ENCODE data around the gene CNTRL. TPM values are rescaled to one million over a fixed set of nuclear protein-coding genes. Genes with fewer than 3 reads are reported as not detected.

The CNTRL gene
- total RNA-seq, 6 experiments from 2014 or later = 3.8 to 10.4 (median 8.8) TPM

DNA sequence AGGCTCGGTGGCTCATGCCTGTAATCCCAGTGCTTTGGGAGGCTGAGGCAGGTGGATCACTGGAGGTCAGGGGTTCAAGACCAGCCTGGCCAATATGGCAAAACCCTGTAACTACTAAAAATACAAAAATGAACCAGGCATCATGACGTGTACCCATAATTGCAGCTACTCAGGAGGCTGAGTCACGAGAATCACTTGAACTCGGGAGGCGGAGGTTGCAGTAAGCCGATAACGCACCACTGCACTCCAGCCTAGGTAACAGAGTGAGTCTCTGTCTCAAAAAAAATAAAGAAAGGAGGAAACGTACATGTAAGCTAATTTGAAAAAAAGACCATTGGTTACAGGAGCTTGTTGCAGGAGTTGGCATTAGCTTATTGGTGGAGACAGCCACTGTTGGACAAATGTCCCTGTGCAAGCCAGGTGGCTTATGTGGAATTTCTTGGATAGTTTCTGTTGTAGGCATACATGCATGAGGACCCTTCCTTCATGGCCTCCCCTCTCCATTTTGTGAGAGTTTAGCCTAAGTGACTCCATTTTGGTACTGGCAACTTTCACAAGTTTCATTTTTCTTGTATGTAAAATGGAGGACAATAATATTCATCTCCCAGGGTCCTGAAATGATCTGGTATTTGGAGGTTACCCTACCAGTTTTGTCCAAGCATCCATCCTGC is 143.7 kb downstream of the CNTRL start:
- Mint-ChIP-seq H3K4me1 (ENCODE audit: low read depth) (peaks cover 33% of the 10 kb centered on the region), H3K9me3 (no peaks in the 10 kb centered on the region)
- DNase-seq = no peak

DNA sequence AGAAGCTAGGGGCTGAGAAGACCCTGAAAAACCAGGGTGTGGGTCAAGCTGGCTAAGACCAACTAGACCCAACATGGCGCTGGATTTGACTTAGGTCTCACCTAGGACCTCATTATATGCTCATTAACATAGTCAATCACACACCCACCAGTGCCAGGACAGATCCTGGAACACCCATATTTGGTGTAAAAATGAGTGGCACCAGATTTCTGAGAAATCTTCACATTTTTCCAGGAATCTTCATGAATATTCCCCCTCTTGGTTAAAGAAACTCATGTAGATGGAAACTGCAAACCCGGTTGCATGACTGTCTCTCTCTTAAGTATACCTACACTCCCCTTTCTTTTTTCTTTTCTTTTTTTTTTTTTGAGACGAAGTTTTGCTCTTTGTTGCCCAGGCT is 144.8 kb downstream of the CNTRL start:
- H3K4me1 Mint-ChIP-seq (ENCODE audit: low read depth) = peaks cover 26% of the 10 kb centered on the region
- TF ChIP-seq, protein P1, sequence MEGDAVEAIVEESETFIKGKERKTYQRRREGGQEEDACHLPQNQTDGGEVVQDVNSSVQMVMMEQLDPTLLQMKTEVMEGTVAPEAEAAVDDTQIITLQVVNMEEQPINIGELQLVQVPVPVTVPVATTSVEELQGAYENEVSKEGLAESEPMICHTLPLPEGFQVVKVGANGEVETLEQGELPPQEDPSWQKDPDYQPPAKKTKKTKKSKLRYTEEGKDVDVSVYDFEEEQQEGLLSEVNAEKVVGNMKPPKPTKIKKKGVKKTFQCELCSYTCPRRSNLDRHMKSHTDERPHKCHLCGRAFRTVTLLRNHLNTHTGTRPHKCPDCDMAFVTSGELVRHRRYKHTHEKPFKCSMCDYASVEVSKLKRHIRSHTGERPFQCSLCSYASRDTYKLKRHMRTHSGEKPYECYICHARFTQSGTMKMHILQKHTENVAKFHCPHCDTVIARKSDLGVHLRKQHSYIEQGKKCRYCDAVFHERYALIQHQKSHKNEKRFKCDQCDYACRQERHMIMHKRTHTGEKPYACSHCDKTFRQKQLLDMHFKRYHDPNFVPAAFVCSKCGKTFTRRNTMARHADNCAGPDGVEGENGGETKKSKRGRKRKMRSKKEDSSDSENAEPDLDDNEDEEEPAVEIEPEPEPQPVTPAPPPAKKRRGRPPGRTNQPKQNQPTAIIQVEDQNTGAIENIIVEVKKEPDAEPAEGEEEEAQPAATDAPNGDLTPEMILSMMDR (IDR thresholded peaks at IDR 0.05) = no peak
- H3K27me3 Mint-ChIP-seq (ENCODE audit: insufficient read depth) = no peaks in the 10 kb centered on the region; the same call in 1 of the 2 replicates
- H3K4me3 Mint-ChIP-seq = no peak overlapping the region
- no peaks in the 10 kb centered on the region for H3K36me3 Mint-ChIP-seq (ENCODE audit: low read depth)
- DNase-seq = no peak
- H3K27ac Mint-ChIP-seq = no peak overlapping the region
- H3K9me3 Mint-ChIP-seq = no peaks in the 10 kb centered on the region

More for the DNA sequence above, 143.7 kb downstream of the CNTRL start:
- H3K4me3 Mint-ChIP-seq = no peak overlapping the region
- H3K27me3 Mint-ChIP-seq (ENCODE audit: insufficient read depth) = no peaks in the 10 kb centered on the region; the same call in 1 of the 2 replicates
- peak overlapping the region; percentile 9; the same call in 1 of the 2 replicates for H3K27ac Mint-ChIP-seq
- TF ChIP-seq, protein P1 (IDR thresholded peaks at IDR 0.05) = no peak
- H3K36me3 Mint-ChIP-seq (ENCODE audit: low read depth) = no peaks in the 10 kb centered on the region

DNA sequence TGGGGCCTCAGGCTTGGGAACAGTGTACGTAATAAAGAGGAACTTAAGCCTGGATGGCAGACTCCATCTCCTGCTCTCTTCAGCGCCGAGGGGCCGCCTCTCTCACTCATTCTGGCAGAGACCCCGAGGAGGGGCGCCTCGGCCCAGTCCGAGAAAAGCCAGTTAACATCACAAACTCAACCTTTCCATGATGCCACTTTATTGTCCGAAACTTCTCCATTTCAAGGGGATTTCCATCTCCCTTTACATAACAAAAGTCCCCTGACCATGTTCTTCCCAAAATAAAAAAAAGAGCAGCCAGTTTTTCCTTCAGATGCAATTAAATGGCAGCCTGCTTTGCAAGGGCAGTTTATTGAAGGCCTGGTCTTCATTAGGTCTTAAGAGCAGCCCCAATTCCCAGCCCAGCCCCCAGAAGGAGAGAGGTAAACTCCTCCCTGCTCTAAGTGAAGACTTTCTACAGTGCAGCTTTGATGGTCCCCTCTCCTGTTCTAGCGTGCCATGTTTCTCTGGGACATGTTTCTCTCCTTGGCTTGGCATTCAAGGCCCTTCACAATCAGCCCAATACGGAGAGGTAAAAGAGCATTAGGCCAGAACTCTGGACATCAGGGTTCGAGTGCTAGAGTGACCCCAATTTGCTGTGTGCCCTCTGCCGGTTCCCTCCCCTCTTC is 146.4 kb downstream of the CNTRL start:
- Mint-ChIP-seq H3K36me3 (ENCODE audit: low read depth) (no peaks in the 10 kb centered on the region), H3K4me3 (no peak overlapping the region), H3K27ac (no peak overlapping the region), H3K4me1 (ENCODE audit: low read depth) (peaks cover 36% of the 10 kb centered on the region), H3K9me3 (no peaks in the 10 kb centered on the region), H3K27me3 (ENCODE audit: insufficient read depth) (no peaks in the 10 kb centered on the region; the same call in 1 of the 2 replicates)
- TF ChIP-seq, protein P1 (IDR thresholded peaks at IDR 0.05) = no peak
- no peak for DNase-seq

DNA sequence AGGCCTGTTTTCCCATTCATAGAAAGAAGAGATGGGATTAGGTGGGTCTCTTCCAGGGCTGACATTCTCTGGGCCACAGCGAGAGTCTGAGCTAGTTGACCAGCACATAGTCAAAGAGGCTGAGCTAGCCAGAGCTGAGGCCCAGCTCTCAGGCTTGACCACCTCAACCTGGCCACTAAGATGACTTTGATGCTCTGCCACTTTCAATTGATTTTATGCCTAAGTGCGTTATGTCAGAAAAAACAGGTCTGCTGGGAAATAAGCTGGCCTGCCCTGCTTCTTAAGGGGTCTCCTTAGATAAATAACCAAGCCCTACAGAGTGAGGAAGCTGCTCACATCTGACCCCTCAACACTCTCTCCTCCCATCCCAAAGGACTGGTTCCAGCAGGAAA is 146.9 kb downstream of the CNTRL start:
- Mint-ChIP-seq H3K27ac (no peak overlapping the region), H3K36me3 (ENCODE audit: low read depth) (no peaks in the 10 kb centered on the region), H3K4me1 (ENCODE audit: low read depth) (peaks cover 36% of the 10 kb centered on the region), H3K27me3 (ENCODE audit: insufficient read depth) (no peaks in the 10 kb centered on the region; the same call in 1 of the 2 replicates), H3K9me3 (no peaks in the 10 kb centered on the region), H3K4me3 (no peak overlapping the region)
- DNase-seq = no peak
- TF ChIP-seq, protein P1 (IDR thresholded peaks at IDR 0.05) = no peak

DNA sequence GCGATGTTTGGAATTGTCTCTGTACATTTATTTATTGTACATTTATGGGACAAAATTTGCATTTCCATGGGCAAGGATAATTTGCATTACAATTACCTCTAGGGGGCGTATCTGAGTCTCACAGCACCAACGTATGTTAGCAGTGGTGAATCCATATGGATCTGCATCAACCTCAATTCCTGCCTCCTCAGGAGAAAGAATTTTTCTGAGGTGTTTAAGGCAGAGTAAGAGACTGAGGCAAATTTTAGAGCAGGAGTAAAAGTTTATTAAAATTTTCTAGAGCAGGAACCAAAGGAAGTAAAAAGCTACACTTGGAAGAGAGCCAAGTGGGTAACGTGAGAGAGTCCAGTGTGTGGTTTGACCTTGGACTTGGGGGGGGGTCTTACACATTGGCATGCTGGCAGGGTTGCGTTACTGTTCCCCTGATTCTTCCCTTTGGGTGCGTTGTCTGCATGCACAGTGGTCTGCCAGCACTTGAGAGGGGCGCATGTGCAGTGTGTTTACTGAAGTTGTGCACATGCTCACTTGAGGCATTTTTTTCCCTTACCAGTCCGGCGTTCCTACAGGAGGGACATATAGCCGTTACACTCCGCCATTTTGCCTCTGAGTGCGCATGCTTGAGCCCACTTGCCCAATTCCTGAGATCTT is 147.9 kb downstream of the CNTRL start:
- Mint-ChIP-seq H3K4me1 (ENCODE audit: low read depth) (peaks cover 37% of the 10 kb centered on the region), H3K4me3 (no peak overlapping the region), H3K27ac (no peak overlapping the region), H3K36me3 (ENCODE audit: low read depth) (no peaks in the 10 kb centered on the region), H3K27me3 (ENCODE audit: insufficient read depth) (no peaks in the 10 kb centered on the region; the same call in 1 of the 2 replicates), H3K9me3 (no peaks in the 10 kb centered on the region)
- TF ChIP-seq, protein P1 (IDR thresholded peaks at IDR 0.05) = peak; percentile 93
- DNase-seq = peak; percentile 61
